CD4-positive, alpha-beta T cell treated with Interleukin-4 for 4 hours (primary cell): Measurements from ENCODE around the gene ENOX1.

ENCODE experiments used
- DNase-seq: peaks from one replicate; pipeline ENCODE4 v3.0.0-alpha.2; 2020

The ENOX1 gene

DNA sequence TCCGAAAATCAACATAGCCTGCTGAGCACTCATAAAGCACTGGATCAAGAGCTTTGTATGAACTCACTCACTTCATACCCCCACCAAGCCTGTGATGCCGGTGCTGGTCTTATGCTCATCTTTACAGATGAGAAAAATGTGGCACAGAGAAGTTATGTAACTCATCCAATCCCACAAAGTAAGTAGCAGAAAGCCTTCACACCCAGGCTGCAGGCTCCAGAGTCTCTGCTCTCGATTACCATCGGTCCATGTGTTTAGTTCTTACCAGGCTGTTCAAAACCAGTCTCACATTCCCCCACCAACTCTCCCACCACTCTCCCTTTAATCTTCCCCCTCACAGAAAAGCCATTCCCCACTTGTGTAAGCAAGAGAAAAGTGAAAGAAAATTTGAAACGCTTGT, 487.4 kb downstream of the ENOX1 start:
- no peak for DNase-seq

DNA sequence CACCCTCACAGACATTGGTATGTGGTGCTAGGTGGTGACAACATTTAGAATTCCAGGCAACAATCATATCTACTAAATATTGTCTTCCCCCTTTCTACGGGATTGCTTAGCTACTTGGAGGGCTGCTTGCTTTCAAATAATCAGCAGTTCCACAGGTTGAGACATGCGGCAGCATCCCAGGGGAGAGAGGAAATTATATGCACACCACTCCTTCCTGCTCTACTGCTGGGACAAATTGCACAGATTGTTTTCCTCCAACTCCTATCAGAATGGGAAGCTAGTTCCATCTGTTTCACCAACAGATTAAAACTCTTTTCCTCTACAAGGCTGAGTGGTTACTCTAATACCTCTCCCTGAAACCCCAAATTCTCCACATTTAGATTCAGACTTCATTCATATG, 488.0 kb downstream of the ENOX1 start:
- no peak for DNase-seq

DNA sequence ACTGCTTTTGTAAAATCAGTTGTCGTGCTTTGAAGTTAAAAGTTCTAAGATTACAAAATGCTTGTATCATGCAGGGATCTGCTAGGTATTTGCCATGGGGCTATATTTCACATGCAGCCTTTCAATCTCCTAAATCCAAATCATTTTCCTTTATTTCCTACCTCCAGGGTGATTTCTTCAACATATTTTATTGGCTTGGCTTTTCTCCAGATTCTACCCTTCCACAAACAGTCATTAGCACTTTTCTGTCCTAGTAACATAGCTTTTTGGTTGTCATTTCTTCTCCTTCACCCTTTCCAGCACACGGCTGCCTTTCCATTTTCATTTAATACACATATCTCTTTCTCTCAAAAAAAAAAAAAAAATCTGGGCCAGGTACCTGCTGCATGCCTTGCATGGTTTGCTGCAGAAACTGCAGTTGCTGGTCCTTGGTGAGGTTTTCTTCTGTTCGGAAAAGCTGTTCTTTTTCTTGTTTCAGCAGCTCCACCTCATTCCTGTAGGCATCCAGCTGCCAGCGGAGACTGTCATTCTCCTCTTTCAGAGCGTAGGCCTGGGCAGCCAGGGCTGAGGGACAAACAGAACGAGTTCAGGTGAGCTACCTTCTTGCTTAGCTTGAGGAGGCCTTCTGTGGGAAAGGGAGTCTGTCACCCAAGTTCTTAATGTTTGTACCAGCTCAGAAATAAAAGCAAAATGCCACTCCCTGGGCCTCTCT, 488.6 kb downstream of the ENOX1 start:
- no peak for DNase-seq

DNA sequence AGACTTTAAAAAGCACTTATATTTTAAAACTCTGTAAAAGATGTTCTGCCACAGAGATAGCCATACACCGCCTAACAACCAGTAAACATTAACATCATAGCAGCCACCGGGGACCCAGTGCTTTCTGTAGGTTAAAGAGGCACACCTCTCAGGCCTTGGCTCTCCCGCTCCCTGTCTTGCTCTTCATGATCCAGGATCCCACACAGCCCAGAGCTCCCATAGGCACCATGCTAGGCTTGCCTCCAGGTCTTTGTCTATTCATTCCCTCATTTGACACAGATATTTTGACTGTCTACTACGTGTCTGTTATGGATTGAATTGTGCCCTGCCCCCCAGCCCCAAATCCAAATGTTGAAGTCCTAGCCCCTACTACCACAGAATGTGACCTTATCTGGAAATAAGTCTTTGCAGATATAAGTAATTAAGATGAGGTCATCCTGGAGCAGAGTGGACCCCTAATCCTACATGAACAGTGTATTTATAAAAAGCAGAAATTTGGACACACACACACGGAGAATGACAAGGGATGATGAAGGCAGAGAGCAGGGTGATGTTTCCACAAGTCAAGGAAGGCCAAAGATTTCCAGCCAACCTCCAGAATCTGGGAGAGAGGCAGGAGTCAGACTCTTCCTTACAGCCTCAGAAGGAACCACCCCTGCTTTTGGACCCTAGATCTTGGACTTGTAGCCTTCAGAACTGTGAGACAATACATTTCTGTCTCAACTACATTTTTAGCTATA, 490.8 kb downstream of the ENOX1 start:
- no peak for DNase-seq

DNA sequence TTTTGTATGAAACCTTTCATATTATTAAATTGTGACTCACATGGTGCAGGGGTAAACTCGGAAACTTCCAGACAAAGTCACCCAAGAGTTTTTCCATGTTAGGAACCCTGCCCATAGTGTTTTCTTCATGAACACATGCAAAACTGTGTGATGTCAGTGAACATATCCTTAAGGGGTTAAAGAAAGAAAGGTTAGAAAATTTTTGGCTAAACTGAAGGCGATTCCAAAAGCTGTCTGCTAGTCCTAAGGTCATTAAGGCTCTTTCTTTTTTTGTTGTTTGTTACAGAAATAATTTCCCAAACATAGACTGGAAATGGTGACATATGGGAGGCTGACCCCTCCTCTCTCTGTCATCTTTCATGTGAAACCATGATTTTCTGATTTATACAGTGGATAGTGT, 491.5 kb downstream of the ENOX1 start:
- DNase-seq, result no peak

DNA sequence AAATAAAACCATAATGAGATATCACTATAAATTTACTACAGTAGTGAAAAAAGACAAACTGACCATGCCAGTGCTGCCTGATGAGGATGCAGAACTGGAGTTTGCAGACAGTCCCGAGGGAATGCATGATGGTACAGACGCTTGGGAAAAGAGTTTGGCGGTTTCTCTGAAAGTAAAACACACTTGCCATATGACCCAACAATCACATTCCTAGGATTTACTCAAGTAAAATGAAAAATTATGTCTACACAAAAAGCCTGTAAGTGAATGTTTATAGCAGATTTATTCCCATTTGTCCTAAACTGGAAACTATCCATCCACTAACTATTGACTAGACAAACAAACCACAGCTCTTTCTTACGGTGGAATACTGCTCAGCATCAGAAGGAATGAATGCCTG, 492.4 kb downstream of the ENOX1 start:
- no peak for DNase-seq

DNA sequence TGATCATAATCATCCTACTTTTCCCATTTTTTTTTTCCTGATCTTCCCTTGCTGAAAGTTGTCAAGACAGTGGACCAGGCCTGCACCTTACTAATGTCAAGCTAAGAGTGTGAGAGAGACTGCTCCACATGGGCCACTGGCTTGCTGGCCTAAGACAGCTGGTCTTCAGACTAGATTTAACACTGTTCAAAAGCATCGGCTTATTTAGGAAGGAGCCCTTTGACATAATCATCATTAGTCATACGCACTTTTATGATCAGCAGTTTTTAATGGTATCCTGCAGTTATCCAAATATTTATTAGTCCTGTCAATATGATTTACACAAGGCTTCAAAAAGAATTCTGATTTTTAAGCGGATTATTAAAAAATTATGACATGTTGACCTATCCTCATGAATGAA, 492.8 kb downstream of the ENOX1 start:
- no peak for DNase-seq

DNA sequence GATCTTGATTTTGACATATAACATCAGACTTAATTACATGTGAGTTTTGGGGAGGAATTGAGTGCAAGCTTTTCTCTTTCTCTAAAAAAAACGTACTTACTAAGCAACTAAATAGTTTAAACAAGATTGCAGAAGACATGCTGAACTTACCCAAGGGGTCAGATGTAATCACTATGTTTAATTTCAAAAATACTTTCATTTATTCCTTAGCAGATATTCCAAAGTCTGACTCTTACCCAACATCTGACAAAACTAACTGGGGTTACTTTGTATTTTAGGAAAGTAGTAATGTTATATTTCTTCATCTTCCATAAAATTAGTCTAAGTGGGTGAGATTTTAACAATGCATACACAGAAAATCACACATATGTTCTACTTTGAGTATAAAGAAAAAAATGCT, 493.2 kb downstream of the ENOX1 start:
- DNase-seq, result no peak

DNA sequence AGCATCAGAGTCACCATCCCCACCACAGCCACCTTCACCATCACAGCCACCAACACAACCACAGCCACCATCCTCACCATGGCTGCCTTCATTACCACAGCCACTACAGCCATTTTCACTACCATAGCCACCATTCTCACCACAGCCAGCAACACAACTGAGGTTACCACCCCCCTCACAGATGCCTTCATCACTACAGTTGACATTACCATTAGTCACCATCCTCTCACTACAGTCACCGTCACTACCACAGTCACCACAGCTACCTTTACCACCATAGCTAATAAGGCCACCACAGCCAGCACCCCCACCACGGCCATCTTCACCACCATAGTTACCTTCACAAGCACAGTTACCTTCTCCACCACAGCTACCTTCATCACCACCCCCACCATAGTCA, 493.8 kb downstream of the ENOX1 start:
- DNase-seq, result no peak

DNA sequence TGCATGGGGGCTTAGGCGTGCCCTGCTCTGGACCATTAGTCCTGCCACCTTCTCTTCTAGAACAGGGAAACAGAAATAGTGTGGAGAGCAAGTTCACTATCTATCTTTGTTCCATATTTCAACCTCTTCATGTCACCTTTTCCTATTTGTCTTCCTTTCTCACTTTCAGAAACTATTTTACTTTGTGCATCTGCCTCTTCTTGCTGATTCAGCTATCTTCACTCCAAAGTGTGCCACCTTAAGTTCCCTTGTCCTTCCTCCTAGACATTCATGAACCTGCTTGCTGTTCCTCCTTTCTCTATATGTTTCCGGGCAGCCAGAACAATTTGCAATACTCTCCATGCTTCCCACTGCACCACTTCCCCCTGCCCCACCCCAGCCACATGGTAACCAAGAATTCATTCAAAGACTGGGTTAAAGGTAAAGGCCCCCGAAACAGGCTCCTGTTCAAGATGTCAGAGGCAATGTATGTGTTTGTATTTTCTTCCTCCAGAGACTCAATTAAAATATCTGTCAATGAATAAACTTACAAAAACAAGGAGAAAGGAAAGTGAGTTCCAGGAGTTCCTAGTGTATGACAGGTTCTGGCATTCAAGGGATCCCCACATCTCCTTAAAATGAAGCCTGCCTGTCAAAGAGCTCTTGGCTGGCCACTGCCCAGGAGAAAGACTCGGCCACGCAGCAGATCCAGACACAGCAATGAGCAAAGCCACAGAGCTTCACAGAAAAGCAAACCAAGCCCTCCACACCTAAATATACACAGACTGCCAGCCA, 495.3 kb downstream of the ENOX1 start:
- DNase-seq, result no peak

DNA sequence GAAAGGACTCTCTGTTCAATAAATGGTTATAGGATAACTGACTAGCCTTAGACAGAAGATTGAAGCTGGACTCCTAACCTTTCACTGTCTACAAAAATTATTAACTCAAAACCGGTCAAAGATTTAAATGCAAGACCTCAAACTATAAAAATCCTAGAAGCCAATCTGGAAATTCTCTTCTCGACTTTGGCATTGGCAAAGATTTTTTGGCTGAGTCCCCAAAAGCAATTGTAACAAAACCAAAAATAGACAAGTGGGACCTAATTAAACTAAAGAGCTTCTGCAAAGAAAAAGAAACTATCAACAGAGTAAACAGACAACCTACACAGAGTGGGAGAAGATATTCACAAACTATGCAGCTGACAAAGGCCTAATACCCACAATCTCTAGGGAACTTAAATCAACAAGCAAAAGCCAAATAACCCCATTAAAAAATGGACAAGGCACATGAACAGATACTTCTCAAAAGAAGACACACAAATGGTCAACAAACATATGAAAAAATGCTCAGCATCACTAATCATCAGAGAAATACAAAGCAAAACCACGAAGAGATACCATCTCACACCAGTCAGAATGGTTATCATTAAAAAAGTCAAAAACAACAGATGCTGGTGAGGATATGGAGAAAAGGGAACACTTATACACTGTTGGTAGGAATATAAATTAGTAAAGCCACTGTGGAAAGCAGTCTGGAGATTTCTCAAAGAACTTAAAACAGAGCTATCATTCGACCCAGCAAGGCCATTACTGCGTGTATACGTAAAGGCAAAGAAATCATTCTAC, 497.1 kb downstream of the ENOX1 start:
- no peak for DNase-seq

DNA sequence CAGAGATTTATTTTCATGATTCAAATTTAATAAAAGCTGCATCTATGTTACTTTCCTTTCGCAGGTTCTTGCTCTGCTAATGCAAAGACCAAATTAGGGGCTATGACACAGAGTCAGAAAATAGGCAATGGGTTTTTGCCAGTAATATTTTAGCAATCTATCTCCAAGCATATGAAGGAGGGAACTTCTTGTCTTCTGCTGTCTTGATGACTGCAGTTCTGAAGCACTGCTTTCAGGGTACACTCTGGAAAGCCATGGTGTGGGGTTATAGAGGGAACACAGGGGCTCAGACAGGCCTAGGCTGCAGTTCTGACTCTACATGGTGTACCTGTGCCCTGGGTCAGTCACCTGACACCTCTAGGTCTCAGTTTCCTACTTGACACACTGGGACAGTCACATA, 500.0 kb downstream of the ENOX1 start:
- no peak for DNase-seq

DNA sequence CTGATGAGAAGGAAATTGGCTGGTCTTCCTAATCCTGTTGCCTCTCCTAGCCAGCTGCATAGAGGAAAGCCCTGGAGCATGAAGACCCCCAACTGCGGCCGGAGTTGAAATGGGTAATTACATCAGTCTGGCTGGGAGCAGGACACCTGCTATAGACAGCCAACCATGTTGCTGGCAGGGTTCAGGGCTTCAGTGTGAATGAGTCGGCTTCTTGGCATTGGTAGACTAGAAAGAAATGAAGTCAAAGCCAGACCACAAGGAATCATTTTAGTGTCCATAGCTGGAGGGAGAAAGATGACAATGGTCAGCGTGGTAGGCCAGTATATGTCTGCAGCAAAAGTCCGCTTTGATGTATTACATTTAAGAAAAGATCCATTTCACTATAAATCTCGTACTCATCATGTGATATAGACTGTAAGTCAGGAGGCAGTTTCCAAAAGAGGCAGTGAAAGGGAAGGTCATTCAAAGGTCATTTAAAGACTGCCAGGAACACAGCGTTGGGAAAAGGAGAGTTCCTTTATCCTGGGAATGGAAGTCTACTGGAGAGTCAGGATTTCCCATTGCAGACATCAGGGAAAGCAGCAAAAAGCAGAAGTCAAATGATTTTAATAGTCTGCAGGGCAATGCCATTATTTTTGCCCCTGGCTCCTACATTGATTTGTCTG, 500.7 kb downstream of the ENOX1 start:
- DNase-seq, result no peak

DNA sequence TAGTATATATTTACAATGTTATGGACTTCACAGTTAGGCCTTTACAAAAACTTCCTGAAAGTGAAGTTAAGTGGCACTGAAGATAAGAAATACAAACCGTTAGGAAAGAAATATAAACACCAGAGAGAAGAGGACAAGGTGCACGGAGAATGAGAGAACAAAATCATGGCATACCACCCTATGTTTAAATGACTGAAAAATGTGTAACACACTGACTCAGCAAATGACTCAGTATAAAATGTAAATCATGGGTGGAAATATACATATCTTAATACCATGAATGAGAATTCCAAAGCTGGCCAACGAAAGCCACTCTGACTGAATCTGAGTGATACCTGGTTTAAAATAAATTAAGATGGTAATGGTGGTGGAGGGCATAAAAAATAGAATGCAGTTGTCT, 502.6 kb downstream of the ENOX1 start:
- no peak for DNase-seq

DNA sequence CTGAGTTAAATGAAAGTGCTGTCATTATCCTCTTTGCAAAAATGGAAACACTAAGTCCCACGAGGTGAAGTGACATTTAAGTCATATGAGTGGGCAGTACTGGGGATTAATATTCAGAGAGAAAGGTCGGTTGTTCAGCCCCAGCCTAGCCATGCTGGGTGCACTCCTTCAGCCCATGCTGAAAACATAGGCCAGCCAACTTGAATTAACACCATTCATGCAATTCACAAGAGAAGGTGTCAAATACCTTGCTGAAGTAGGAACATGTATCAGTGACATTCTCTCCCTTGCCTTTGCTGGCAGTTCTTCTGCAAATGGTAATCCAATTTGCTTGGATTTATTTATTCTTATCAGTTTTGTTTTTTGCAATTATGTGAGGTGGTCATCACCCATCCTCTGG, 507.1 kb downstream of the ENOX1 start:
- no peak for DNase-seq

DNA sequence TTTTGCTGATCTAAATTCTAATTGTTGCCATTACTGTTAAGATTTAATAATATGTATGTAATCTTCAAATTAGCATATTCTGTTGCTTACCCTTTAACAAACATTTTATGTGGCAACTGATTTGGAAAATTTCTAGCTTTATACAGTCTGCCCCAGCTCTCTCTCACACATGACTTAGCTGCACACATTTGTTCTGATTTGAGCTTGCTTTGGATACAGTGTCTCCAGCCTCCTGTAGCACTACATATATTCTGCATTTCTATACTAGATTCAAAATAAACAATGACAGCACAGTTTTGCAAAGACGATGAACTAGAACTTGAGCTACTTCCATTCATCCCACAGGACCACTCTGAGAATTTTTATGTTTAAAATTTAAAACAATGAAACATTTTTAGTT, 508.6 kb downstream of the ENOX1 start:
- no peak for DNase-seq

DNA sequence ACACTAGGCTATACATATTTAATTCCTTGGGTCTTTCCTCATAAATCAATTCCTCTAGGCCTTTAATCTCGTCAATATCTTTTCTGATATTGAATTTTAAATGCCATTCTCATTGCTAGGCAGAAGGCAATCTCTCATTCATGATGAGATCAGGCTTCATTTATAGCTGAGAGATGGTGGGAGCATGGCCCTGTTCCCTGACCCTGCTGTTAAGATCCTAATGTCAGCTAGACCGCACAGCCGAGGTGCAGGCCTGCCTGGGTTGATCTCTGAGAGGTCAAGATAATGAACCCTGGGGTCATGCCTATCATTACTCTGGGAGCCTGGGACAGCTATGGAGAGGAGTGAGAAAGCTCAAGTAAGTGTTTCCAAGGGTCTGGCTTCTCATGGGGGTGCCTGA, 509.6 kb downstream of the ENOX1 start:
- DNase-seq, result no peak

DNA sequence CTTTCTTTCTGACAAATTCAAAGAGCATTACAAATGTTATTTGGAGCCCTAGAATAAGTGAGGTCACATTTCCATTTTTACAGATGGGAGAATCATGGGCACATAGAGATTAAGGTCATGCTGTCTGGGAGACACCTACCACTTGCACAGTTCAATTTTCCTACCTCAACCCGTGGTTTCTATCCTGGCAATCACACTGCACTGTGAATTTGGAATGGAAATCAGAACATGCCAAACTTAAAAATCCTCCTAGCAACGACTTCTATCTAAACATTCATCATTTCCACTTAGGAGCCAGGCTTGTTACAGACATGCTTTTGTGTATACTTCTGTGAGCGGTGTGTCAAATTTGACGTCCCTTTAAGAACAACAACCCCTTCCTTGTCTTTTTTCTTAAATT, 511.9 kb downstream of the ENOX1 start:
- no peak for DNase-seq

DNA sequence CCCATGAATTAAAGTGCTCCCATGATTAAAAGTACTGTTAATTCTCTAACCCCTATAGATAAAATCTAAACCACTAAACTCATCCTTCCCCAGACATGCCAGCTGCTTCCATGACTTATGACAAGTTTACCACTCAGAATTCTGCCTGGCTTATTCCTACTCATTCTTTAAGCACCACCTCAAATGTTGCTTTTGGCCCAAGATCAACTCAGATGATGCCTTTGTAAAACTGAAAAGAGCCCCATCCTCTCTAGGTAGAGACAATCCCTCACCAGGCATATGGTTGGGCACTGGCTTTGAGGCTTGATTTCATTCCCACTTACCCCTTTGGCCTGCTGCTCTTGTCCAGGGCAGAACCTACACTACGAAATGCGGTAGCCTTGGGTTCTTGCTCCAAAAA, 513.4 kb downstream of the ENOX1 start:
- DNase-seq, result no peak

DNA sequence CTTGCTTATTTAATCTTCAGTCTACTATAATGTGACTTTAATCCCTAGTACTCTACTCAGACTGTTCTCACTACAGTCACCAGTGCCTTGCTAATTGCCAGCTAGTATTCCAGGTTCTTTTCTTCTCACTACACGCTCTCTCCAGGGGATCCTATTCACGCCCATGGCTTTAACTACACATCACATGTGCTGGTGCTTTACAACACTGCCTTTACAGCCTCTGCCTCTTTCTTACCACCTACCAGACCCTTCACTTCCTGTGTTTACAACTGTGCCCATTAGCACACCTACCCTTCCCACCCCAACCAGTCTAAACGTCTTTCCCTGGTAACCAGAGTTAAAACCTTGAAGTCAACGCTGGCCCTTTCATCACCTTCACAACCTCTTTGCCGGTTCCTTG, 513.9 kb downstream of the ENOX1 start:
- no peak for DNase-seq

DNA sequence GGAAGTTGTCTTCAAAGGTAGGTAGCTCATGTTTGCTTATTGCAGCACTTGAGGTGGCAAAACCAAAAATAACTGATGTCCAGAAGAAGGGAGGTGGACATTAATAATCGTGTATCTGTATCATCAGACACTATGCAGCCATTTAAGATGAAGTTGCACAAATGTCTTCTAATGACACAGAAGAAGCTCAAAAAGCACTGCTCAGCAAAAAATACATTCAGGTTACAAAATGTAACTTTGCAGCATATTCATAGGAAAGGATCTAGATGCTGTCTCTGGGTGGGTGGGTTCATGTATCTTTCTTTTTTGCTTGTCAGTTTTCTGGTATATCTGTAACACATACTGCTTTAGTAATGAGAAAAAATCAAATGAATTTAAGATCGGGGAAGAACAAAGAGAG, 515.6 kb downstream of the ENOX1 start:
- no peak for DNase-seq

DNA sequence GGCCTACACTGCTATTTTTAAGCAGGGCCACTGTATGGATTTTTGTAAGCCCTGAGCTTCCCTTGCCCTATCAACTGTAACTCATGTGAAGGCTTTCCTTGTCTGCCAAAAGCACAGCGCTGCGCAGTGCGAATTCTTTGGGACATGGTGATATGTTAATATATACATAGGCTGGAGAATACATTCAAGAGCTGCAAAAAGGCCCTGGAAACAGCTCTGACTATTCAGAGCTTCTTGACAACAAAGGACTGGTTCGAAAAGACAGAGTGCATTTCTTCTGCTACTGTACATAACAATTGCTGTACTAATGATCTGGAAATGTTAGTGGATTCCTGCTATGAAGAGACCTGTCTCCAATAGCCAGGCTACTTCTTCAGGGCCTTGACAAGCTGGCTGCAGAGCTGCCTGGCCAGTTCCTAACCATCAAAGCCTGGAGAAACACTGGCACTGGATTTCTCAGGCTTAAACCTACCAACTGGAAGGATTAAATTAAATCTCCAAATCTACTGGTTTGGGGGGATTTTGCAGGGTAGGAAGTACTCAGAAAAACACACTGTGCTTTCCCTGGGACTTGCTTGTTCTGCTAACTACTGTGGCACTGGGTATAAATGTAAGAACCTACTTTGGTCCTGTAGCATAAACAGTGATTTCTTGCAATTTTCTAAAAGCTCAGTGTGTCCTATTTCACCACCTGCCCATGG, 516.5 kb downstream of the ENOX1 start:
- DNase-seq, result no peak
